ENCODE data around the gene C19orf12.

Gene C19orf12

GRCh38 chr19:29695765-29696564 is 19.1 kb downstream of the C19orf12 start:
- no peak for DNase-seq

- DNase-seq: no peak
Observed at GRCh38 chr19:29694669-29695627, 20.1 kb downstream of the C19orf12 start.

- no peak for DNase-seq
Observed at GRCh38 chr19:29694161-29694560, 20.9 kb downstream of the C19orf12 start.

GRCh38 chr19:29690842-29691241 is 24.2 kb downstream of the C19orf12 start:
- DNase-seq: no peak

- DNase-seq: no peak
Observed at GRCh38 chr19:29687897-29688728, 26.9 kb downstream of the C19orf12 start.

- DNase-seq: no peak
Observed at GRCh38 chr19:29687244-29687896, 27.7 kb downstream of the C19orf12 start.

GRCh38 chr19:29686285-29686805 is 28.7 kb downstream of the C19orf12 start:
- no peak for DNase-seq

GRCh38 chr19:29685326-29685725 is 29.7 kb downstream of the C19orf12 start:
- DNase-seq: no peak

GRCh38 chr19:29683009-29683408 is 32.1 kb downstream of the C19orf12 start:
- no peak for DNase-seq

GRCh38 chr19:29682236-29682895 is 32.7 kb downstream of the C19orf12 start:
- no peak for DNase-seq

GRCh38 chr19:29681422-29682235 is 33.4 kb downstream of the C19orf12 start:
- DNase-seq: no peak

GRCh38 chr19:29680937-29681336 is 34.1 kb downstream of the C19orf12 start:
- no peak for DNase-seq

GRCh38 chr19:29680447-29680846 is 34.6 kb downstream of the C19orf12 start:
- no peak for DNase-seq

- no peak for DNase-seq
Observed at GRCh38 chr19:29679598-29680210, 35.4 kb downstream of the C19orf12 start.

GRCh38 chr19:29678484-29679106 is 36.5 kb downstream of the C19orf12 start:
- no peak for DNase-seq

- no peak for DNase-seq
Observed at GRCh38 chr19:29677001-29677817, 37.9 kb downstream of the C19orf12 start.

- no peak for DNase-seq
Observed at GRCh38 chr19:29676586-29676985, 38.5 kb downstream of the C19orf12 start.

- no peak for DNase-seq
Observed at GRCh38 chr19:29675650-29676186, 39.3 kb downstream of the C19orf12 start.
